NCI-H1694 treated with DMSO at 0.1 percent for 48 hours (cell line): Measurements from ENCODE around the gene CYTH2.
"Not testable (repeated sequence)": the region's sequence is repeated elsewhere in the genome, so short reads cannot be mapped to it uniquely, and the experiment has no call there.

Experiments
- DNase-seq: peaks from one replicate; lab custom pipeline; 2025; lab: John Stamatoyannopoulos, UW

CYTH2 gene

DNA sequence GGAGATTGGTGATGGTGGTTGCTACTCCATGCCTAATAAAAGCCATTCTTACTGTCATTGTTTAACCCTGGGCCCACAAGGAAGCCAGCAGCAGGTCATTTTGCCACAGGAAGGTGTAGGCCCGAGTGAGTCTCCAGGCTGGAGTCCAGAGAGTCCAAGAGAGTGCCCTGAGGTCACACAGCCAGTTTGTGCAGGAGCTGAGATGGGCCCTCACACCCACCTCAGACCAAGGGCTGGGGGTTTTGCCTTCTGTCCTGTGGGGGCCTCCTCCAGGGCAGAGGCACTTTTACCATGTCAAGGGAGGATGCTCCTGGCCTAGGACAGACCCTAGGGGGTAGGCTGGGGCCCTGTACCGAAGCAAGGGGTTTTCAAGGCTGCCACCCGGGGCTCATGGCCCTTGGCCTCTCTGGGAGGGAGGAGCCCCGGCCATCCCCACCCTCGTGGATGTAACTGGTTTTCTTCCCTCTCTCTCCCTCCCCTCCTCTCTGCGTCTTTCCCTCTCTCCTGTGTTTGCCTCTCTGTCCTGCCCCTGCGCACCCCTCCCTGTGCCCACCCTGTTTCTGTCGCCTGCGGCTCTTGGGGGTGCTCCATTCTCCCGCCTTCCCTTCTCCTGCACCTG lies 8.0 kb downstream of the CYTH2 start:
- DNase-seq = no peak

DNA sequence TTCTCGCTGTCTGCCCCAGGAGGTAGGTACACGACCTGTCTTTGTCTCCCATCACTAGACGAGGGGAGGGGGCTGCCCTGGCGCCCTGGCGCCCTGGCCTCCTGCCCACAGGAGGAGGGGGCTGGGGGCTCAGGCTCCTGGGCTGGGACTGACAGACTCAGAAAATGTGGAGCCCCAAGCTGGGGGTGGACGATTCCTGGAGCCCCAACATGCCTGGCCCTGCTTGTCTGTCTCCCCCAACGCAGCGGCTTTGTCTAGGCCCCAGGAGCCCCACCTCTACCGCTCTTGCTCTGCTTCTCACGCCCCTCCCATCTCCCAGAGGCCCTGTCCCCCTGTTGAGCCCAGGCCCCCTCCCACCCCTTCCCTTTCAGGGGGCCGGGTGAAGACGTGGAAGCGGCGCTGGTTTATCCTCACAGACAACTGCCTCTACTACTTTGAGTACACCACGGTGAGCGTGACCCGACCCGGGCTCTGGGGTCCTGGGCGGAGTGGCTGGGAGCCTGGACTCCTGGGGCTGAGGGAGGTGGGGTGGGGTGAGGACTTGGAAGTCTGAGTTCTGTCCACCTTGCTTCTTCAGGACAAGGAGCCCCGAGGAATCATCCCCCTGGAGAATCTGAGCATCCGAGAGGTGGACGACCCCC lies 8.6 kb downstream of the CYTH2 start:
- no peak for DNase-seq

DNA sequence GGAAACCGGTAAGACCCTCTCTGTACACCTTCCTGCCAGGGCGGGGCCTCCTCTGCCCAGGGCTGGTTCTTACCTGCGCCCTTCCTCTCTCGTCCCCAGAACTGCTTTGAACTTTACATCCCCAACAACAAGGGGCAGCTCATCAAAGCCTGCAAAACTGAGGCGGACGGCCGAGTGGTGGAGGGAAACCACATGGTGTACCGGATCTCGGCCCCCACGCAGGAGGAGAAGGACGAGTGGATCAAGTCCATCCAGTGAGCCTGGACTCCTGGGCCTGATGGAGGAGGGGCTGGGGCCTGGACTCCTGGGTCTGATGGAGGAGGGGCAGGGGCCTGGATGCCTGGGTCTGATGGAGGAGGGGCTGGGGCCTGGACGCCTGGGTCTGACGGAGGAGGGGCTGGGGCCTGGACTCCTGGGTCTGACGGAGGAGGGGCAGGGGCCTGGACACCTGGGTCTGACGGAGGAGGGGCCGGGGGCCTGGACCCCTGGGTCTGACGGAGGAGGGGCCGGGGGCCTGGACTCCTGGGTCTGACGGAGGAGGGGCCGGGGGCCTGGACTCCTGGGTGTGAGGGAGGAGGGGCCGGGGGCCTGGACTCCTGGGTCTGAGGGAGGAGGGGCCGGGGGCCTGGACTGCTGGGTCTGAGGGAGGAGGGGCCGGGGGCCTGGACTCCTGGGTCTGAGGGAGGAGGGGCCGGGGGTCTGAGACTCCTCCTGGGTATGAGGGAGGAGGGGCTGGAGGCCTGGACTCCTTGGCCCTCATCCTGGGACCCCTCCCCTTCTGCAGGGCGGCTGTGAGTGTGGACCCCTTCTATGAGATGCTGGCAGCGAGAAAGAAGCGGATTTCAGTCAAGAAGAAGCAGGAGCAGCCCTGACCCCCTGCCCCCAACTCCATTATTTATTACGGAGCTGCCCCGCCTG lies 9.4 kb downstream of the CYTH2 start:
- DNase-seq = no peak

DNA sequence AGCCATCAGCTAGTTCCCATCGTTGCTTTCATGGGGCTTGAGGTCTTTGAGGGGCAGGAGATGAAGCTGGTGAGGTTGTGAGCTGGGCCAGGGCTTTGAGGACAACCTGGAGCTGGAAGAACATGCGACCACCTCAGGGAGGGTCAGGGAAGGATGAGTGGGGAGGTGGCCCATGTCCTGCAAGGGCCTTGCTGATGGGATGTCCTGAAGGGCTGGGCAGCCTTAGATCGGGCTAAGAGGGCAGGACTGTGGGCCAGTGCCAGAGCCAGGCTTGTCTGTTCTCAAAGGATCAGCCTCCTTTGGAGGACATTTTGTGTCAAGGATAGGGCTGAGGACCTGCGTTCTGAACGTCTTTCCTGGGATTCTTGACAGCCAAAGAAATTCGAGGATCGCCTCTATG lies 10.5 kb downstream of the CYTH2 start:
- no peak for DNase-seq

DNA sequence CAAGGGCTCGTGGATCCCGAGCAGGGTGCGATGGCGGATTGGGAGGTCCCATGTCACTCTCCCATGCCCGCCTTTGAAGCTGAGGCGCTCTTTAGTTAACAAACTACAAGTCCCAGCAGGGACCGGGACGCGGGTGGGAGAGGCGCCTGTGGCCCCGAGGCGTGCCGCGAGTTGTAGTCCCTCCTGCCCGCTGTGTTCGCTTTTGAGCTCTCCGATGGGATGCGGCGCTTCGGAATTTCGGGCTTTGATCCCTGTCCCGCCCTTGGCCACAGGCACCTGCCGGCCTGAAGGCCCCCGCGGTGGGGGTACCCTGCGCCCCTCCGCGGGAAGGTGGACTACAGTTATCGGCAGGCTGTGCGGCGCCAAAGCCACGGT lies 11.0 kb downstream of the CYTH2 start:
- no peak for DNase-seq

DNA sequence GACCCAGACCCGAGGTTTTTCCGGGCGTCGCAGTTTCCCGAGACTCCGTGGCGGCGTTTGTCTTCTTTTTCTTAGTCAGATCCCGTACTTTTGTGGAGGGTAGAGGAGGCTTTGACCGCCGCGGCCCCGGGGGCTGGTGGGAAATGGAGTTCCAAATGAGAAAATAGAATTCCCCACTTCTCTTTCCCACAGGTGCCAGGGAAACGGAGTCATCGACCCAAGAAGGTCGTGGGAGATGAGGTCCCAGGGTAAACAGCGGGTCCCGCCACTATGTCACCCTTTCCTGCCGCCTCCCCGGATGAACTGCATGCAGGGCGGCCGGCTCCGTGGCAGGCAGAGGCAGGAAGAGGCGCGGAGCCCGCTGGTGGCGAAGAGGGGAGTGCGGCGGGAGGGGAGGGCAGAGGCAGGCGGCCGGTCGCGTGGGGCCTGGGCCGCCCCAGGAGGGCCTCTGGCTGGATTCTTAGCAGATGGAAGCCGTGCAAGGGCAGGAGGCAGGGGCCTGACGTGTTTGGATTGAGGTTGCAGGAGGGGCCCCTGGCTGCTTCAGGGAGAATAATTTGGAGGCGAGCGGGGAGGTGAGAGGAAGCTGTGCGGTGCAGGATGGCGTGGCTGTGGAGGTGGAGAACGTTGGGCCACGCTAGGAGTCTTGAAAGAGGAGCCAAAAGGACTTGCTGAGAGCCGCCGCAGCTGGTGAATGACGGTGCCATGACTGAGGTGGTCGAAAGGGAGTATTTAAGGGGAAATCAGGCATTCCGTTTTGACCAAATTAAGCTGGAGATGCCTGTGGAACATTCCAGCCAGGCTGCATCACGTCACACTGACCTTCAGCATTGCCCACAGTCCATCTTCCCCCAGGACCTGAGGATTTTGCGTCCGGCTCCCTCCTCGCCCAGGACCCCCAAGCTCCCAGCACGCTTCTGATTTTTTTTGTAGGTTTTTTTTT lies 11.7 kb downstream of the CYTH2 start:
- no peak for DNase-seq

DNA sequence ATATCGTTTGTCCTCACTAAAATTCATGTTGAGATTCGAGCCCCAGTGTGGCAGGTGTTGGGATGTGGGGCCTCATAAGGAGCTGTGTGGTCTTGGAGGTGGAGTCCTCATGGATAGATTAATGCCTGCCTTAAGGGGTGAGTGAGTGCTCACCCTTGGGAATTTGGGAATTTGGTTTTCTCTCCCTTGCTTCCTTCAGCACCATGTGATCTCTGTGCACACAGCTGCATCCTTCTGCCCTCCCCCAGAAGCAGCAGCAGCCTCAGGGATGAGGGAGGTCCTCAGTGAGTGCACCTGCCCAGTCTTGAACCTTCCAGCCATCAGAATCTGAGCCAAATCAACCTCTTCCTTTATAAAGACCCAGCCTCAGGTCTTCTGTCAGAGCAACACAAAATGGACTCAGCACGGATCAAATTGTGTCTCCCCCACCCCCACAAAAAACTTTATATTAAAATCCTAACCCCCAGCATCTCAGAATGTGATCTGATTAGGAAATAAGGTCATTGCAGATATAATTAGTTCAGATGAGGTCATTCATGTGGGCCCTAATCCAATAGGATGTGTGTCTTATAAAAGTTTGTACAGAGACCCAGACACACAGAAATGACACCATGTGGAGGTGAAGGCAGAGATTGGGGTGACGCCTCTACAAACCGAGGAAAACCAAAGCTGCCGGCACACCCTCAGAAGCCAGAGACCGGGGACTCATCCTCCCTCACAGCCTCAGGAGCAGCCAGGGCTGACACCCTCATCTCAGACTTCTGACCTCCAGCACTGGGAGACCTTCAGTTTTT lies 12.9 kb downstream of the CYTH2 start:
- DNase-seq = no peak

DNA sequence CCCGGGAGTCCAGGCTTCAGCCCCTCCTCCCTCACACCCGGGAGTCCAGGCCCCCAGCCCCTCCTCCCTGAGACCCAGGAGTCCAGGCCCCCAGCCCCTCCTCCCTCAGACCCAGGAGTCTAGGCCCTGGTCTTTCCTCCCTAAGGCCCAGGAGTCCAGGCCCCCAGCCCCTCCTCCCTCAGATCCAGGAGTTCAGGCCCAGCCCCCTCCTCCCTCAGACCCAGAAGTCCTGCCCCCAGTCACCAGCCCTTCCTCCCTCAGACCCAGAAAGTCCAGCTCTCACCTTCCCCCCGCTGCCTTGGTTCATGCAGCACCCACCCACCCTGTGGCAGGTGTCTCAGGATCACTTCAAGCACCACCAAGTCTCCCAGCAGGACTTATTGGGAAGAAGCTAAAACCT lies 14.1 kb downstream of the CYTH2 start:
- DNase-seq = no peak

DNA sequence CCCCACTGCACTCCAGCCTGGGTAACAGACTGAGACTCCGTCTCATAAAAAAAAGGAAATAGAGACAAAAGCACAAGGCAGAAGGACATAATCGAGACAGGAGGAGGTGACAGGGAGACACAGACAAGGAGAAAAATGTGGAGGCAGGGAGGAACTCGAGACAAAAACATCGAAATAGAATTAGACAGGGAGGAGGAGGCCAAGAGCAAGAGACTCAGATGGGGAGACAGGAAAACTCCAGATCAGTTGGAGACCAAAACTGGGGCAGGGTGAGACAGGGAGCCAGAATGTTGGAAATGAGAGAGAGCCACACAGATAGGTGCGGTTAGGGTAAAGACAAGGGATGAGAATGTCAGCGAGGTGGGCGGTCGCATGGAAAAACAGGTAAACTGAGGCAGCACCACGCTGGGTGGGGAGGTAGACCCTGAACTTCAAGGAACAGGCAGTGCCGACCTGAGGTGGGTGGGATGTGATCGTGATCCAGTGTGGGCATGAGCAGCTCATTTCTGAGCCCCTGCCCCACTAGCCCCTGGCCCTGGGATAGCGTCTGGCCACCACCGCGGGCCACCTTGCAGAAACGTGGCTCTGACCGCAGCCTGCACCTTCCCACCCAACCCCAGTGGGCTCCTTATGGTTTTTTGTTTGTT lies 15.2 kb downstream of the CYTH2 start:
- no peak for DNase-seq

DNA sequence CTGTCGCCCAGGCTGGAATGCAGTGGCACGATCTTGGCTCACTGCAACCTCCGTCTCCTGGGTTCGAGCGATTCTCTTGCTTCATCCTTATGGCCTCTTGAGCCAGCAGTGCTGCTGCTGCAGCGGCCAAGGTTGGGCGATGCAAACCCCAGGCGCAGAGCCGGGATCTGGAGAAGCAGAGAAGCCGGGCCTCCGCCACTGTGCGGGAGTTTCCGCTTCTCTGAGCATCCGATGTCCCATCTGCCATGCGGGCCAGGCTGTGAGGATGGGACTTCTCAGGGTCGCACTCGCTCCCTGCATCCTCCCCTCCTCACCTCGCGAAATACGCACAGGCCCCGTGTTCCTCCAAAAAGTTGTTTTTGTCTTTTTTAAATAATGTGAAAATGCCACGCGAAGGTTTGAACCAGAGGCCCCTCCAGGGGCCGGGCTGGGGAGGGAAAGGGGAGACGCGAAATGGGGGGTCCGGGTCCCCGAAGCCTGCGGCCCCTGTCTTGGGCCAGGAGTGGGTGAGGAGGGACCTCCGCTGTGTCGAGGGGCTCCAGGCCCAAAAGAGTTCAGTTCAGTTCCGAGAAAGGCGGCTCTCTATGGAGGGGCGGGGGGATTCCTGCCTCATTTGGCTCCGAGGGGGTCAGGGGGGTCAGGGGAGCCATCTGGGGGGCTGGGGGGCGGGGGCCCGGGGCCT lies 15.9 kb downstream of the CYTH2 start:
- DNase-seq = no peak

DNA sequence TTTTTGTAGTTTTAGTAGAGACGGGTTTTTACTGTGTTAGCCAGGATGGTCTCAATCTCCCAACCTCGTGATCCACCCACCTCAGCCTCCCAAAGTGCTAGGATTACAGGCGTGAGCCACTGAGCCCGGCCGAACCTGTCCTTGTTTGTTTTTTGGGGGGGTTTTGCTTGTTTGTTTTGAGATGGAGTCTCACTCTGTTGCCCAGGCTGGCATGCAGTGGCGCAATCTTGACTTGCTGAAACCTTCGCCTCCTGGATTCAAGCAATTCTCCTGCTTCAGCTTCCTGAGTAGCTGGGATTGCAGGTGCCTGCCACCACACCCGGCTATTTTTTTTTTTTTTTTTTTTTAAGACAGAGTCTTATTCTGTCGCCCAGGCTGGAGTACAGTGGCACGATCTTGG lies 17.5 kb downstream of the CYTH2 start:
- DNase-seq = not testable (repeated sequence)

DNA sequence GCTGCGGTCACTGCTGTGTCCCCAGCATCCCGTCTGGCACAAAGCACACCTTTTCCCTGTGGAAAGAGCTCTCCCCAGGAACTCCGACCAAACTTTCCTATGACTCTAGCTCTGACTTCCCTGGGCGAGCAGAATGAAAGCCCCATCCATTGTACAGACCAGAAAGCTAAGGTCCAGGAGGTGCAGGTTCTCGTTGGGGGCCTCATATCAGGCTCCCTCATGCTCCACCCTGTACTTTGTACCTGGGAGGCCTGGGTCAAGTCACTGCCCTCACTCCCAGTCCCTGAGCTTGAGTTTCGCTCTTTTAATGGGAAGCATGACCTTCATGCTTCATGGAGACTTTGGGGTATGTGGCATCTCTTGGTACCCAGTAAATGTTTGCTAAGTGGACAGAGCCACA lies 18.4 kb downstream of the CYTH2 start:
- DNase-seq = no peak

DNA sequence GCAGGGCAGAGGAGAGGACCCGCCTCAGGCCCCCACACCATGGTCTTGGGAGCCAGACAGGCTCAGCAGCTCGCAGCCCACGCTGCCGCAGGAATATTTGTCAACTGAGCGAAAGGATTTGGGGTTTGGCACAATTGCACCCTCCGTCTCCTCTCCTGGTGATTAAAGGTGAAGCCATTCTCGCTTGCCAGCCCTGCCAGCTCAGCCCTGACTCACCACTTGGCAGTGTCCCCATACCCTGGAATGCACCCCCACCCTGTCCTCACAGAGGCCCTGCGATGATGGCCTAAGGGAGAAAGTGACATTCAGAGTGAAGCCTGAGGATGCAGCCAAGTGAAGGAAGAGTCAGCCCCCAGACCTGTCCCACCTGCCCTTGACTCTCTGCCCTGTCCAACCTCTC lies 18.8 kb downstream of the CYTH2 start:
- no peak for DNase-seq

DNA sequence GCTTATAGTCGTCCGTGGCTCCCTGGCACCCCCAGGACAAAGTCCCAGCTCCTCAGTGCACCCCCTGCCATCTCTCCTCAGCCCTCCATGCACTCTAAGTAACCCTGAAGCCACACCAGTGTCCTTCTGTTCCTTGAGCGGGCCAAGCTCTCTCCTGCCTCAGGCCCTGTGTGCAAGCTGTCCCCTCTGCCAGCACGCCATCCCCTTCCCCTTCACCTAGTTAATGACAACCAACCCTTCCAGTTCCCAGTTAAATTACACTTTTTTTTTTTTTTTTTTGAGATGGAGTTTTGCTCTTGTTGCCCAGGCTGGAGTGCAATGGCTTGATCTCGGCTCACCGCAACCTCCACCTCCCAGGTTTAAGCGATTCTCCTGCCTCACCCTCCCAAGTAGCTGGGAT lies 19.3 kb downstream of the CYTH2 start:
- DNase-seq = not testable (repeated sequence)

DNA sequence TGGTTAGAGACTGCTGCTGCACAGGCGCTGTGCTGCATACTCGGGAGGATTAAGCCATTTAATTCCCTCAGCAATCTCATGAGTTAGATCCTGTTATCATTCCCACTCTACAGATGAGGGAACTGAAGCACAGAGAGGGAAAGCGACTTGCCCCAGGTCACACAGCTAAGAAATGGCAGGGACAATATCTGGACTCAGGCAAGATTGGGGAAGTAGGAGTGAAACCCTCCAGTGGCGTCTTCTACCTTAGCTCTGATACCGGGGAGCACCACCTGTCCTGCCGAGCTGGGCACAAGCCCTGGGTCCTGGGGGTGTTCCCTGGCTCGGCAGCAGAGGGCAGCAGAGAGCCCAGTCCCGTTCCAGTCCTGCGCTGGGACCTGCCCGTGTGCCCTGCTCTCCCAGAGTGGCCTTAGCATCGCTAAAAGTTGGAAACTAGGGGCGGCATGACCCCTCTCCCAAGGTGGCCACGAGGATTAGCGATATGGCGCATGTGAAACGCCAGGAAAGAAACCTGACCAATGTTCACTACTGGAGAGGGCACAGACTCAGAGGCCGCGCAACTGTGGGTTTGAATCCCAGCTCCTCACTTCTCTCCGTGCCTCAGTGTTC lies 20.5 kb downstream of the CYTH2 start:
- peak; percentile 18 for DNase-seq

DNA sequence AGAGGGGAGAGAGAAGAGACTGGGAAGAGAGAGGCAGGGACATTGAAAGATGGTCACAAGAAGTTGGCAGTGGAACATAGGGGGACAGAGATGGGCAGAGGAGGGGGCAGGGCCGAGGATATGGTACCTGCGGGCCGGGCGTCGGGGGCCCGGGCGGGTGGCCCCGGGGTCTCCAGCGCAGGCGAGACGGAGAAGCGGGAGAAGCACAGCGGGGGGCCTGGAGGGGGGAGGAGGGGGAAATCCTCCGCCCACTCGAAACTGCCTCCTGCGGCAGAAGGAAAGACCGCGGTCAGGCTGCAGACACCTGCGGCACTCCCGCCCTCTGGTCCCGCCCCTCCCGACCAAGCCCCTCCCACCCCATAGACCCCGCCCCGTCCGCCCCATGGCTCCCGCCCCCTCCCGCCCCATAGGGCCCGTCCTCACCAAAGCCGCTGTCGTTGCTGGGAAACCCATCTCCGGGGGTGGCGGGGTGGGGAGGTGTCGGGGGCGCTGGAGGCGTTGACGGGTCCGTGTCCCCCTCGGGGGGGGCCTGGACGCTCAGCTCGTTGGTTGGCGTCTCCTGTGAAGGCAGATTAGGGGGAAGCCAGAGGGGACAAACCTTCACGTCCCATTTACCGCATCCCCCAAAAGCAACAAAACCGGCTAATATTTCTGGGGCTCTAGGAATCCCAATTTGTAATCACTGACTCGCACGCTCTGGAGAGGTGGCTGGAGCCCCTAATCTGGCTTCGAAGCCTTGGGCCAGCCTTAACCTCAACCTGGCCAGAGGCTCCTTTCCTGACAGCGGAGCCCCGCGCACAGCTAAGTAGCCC lies 22.0 kb downstream of the CYTH2 start:
- no peak for DNase-seq

DNA sequence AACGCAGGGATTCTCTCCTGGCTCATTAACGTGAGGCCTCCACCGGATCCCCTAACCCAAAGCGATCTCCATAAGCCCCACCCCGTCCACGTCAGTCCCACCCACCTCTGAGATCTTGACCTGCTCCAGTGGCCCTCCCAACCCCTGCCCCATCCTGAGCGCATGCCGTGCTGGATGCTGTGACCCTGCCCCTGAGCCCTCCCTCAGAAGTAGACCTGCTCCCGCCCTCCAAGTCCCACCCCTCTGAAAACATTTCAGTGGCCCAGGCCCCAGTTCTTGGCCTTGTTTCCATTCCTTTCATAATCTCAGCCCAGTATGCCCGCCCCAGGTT lies 22.6 kb downstream of the CYTH2 start:
- DNase-seq = no peak

DNA sequence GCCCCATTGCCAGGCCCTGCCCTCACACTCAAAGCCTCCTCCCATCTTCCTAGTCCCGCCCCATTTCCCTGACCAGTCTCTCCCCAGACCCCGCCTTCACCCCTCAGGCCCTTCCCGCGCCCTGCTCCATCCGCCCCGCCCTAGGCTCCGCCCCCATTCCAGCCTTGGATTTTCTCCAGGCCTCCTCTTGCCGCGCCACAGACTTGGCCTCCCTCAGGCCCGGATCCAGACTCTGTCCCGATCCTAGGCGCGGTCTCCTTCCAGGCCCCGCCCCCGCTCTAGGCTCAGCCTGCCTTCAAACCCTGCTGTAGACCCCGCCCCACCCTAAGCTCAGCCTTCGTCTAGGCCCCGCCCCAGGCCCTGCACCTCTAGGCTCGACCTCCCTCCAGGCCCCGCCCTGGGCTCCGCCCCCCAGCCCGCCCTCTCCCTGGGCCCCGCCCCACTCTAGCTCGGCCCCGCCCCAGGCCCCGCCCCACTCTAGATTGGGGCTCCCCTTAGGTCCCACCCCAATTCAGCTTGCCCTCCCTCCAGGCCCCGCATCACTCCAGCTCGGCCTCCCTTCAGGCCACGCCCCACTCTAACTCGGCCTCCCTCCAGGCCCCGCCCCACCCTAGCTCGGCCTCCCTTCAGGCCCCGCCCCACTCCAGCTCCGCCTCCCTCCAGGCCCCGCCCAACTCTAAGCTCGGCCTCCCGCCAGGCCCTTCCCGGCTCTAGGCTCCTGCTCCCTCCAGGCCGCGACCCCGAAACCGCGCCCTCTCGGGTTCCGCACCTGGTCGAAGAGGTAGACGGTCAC lies 24.0 kb downstream of the CYTH2 start:
- DNase-seq = peak; percentile 74
